Fibroblast of skin of right biceps (primary cell): Measurements from ENCODE around the gene EBNA1BP2.
A peak's percentile ranks its signal among the peaks of the same experiment; 100 is the strongest.
"Not testable (repeated sequence)": the region's sequence is repeated elsewhere in the genome, so short reads cannot be mapped to it uniquely, and the experiment has no call there.

Experiments used
- DNase-seq: peaks from one replicate; pipeline ENCODE4 v3.0.0-alpha.2; 2013

The EBNA1BP2 gene, protein sequence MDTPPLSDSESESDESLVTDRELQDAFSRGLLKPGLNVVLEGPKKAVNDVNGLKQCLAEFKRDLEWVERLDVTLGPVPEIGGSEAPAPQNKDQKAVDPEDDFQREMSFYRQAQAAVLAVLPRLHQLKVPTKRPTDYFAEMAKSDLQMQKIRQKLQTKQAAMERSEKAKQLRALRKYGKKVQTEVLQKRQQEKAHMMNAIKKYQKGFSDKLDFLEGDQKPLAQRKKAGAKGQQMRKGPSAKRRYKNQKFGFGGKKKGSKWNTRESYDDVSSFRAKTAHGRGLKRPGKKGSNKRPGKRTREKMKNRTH

GRCh38 chr1:43171876-43172526 lies at the start of gene EBNA1BP2, which contains the start of gene CFAP57:
TSS of gene EBNA1BP2 (minus strand) at chr1:43172290. CDS start at chr1:43172118, 172 bp downstream.
TSS of gene CFAP57 (plus strand) at chr1:43172330. CDS start at chr1:43172754, 424 bp downstream.
- peak; percentile 94 for DNase-seq

DNA sequence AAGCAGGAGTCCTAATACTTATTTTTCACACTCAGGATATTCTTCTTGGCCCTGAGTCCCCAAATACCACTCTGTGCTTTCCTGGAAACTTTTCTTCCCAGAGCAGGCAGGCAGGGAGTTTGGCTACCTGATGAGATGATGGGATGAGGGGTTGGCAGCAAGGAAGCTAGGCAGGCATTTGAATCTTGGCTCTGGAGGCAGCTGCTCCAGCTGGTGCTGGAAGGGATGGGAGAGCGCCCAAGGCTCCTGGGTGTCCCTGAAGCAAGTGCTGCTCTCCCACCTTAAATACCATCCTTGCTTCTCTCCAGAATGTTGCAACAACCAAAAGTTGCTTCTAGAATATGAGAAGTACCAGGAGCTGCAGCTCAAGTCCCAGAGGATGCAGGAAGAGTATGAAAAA lies 49.7 kb upstream of the EBNA1BP2 start:
- no peak for DNase-seq

DNA sequence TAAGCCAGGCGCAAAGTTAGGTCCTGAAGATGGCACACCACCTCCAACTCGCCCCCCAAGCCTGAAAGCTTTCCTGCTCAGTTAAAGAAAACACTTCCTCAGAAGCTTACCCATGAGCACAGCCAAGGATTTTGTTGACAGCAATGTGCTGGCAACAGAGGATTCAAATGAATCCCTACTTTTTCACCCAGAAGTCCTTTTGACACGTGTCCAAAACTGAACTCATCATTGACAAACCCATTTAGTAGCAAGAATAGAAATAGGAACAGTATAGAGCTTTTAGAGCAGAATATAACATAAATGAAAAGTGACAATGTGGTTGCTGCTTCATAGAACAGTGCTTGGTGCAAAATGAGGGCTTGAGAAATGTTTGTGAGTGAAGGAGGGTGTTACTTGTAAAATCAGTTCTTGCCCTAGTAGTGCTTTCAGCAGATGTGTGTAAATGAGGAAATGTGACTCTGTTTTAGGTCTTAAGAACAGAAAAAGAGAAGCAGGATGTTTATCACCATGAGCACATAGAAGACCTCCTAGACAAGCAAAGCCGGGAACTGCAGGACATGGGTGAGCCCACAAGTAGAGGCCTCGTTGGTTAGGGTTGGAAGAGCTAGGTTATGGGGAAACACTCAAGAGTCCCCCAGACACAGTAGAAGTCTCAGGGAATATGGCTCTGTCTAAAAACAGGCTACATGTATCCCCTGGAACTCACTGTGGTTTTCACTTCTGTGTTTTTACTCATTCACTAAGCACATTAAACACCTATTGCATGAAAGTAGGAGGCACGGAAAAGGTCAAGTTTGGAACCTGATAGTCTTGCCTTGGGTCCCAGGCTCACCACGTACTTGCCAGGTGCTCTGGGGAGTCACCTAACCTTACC lies 49.1 kb upstream of the EBNA1BP2 start:
- no peak for DNase-seq

DNA sequence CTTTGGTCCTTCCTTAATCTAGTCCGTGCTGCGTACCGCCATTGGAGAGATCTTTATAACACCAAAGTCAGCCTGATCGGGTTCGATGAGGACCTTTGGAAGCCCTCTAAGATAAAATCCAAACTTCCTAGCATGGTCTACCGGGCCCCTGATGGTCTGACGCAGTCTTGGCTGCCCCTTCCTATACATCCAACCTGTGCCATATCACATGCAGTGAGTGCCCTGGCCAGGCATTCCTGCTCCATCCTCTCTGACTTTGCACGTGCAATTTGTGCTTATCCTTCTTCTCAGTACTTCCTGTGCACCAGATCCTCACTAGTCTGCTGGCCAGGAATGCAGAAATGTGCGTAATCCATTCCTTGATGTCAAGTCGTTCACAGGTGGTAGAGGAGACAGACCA lies 45.7 kb upstream of the EBNA1BP2 start:
- DNase-seq, result no peak

- DNase-seq, result peak; percentile 59
Observed at GRCh38 chr1:43214501-43215444, 42.7 kb upstream of the EBNA1BP2 start.

- not testable (repeated sequence) for DNase-seq
Observed at GRCh38 chr1:43208277-43208676, 36.2 kb upstream of the EBNA1BP2 start.

- peak; percentile 34 for DNase-seq
Observed at GRCh38 chr1:43207229-43207853, 35.3 kb upstream of the EBNA1BP2 start.

DNA sequence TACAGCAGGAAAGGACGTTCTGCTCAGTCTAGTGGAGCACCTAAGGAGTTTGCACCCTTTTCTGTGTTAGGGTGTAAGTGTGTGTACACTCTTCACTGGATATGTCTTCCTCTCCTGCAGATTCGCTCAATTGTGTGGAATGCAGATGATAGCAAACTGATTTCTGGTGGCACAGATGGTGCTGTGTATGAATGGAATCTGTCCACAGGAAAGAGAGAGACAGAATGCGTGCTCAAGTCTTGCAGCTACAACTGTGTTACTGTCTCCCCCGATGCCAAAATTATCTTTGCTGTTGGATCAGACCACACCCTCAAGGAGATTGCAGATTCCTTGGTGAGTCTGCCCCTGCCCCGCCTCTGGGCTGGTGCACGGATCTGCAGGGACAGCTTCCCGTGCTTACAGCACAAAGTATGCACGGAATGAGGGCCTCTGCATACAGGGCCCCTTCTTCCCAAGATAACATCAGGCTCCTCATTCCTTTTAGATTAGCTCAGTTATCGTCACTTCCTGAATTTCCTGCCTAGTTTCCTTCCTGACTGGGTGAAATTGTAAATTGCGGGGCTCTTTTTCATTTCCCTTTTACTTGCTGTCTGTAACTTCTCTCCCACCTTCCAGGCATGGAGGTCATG lies 34.6 kb upstream of the EBNA1BP2 start:
- DNase-seq, result peak; percentile 99

GRCh38 chr1:43205671-43206070 lies 33.6 kb upstream of the EBNA1BP2 start:
- DNase-seq, result peak; percentile 70

- DNase-seq, result no peak
Observed at GRCh38 chr1:43204394-43204793, 32.3 kb upstream of the EBNA1BP2 start.

- DNase-seq, result no peak
Observed at GRCh38 chr1:43203859-43204258, 31.8 kb upstream of the EBNA1BP2 start.

GRCh38 chr1:43199093-43199726 lies 27.1 kb upstream of the EBNA1BP2 start:
- DNase-seq, result no peak

GRCh38 chr1:43197343-43198127 lies 25.4 kb upstream of the EBNA1BP2 start:
- DNase-seq, result no peak

- no peak for DNase-seq
Observed at GRCh38 chr1:43194509-43194908, 22.4 kb upstream of the EBNA1BP2 start.

- DNase-seq, result no peak
Observed at GRCh38 chr1:43188106-43188505, 16.0 kb upstream of the EBNA1BP2 start.

- no peak for DNase-seq
Observed at GRCh38 chr1:43184995-43185394, 12.9 kb upstream of the EBNA1BP2 start.

DNA sequence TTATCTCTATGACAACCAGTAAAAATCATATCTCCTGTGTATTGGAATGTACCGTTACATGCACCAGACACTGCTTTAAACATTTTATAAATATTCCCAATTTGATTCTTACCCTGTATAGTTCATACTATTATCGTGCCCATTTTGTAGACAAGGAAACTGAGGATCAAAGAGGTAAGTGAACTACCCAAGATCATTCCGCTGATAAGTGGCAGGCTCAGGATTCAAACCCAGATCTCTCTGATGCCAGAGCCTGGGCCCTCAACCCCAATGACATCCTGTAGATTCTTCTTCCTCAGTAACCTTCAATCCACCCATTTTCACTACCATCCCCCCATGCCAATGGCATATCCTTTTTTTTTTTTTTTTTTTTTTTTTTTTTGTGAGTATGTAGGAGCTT lies 12.3 kb upstream of the EBNA1BP2 start:
- no peak for DNase-seq

GRCh38 chr1:43177691-43178090 lies 5.6 kb upstream of the EBNA1BP2 start:
- no peak for DNase-seq

GRCh38 chr1:43174873-43175272 lies 2.8 kb upstream of the EBNA1BP2 start:
- DNase-seq, result no peak

DNA sequence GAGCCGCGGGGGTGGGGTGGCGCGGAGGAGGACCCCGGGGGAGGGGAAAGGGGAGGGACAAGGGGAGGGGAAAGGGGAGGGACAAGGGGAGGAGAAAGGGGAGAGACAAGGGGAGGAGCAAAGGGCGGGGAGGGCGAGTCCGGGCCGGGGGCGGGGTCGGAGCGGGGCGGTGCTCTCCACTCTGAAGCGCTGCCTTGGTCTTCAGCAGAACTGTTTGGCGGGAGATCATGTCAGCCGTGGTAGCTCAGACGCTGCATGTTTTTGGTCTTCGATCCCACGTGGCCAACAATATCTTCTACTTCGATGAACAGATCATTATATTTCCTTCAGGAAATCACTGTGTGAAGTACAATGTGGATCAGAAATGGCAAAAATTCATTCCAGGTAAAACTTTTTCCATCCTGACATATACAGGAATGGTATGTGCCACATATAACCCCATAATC lies 460 bp upstream of the EBNA1BP2 start:
- peak; percentile 87 for DNase-seq
